Activated naive CD8-positive, alpha-beta T cell (primary cell): Measurements from ENCODE around the gene CFP.
"Not testable (repeated sequence)": the region's sequence is repeated elsewhere in the genome, so short reads cannot be mapped to it uniquely, and the experiment has no call there.

Source experiments
- H3K27ac Mint-ChIP-seq: one replicate; pipeline ENCODE4 v1.8.0; 2021; ENCODE audit warnings: mixed read lengths
- H3K27me3 Mint-ChIP-seq: one replicate; pipeline ENCODE4 v1.8.0; 2021; ENCODE audit warnings: mixed read lengths
- H3K36me3 Mint-ChIP-seq: one replicate; pipeline ENCODE4 v1.8.0; 2021; ENCODE audit warnings: mixed read lengths
- H3K4me1 Mint-ChIP-seq: one replicate; pipeline ENCODE4 v1.8.0; 2021; ENCODE audit warnings: low read depth, mixed read lengths
- H3K4me3 Mint-ChIP-seq: one replicate; pipeline ENCODE4 v1.8.0; 2021; ENCODE audit warnings: mild to moderate bottlenecking, mixed read lengths
- H3K9me3 Mint-ChIP-seq: one replicate; pipeline ENCODE4 v1.8.0; 2021; ENCODE audit warnings: low read depth, mixed read lengths

The CFP gene

GRCh38 chrX:47621851-47622250 lies 7.9 kb downstream of the CFP start:
- no peaks in the 10 kb centered on the region for H3K9me3 Mint-ChIP-seq
- peaks cover 17% of the 10 kb centered on the region for H3K4me1 Mint-ChIP-seq
- H3K4me3 Mint-ChIP-seq = no peak overlapping the region

GRCh38 chrX:47620303-47620685 lies 9.4 kb downstream of the CFP start:
- H3K27ac Mint-ChIP-seq = no peak overlapping the region
- H3K9me3 Mint-ChIP-seq = no peaks in the 10 kb centered on the region
- H3K4me1 Mint-ChIP-seq = peaks cover 17% of the 10 kb centered on the region
- H3K27me3 Mint-ChIP-seq = no peaks in the 10 kb centered on the region
- peak overlapping the region; percentile 51 for H3K4me3 Mint-ChIP-seq
- no peaks in the 10 kb centered on the region for H3K36me3 Mint-ChIP-seq

More at GRCh38 chrX:47621851-47622250, 7.9 kb downstream of the CFP start:
- Mint-ChIP-seq H3K36me3 (no peaks in the 10 kb centered on the region), H3K27me3 (no peaks in the 10 kb centered on the region), H3K27ac (no peak overlapping the region)

GRCh38 chrX:47619486-47620302 lies 10.0 kb downstream of the CFP start, which contains the start of gene SYN1:
Gene SYN1 (minus strand): TSS chrX:47619857. CDS start chrX:47619728, 129 bp downstream.
- Mint-ChIP-seq H3K27me3 (no peaks in the 10 kb centered on the region), H3K4me1 (peaks cover 17% of the 10 kb centered on the region), H3K27ac (no peak within 1 kb of the TSS), H3K36me3 (no peaks in the 10 kb centered on the region), H3K9me3 (no peaks in the 10 kb centered on the region), H3K4me3 (peak within 1 kb of the TSS; percentile 75)

GRCh38 chrX:47618923-47619485 lies 10.7 kb downstream of the CFP start:
- Mint-ChIP-seq H3K27me3 (no peaks in the 10 kb centered on the region), H3K4me1 (peaks cover 17% of the 10 kb centered on the region), H3K27ac (no peak overlapping the region), H3K4me3 (peak overlapping the region; percentile 75), H3K36me3 (no peaks in the 10 kb centered on the region), H3K9me3 (no peaks in the 10 kb centered on the region)

- no peaks in the 10 kb centered on the region for H3K27me3 Mint-ChIP-seq
- no peak overlapping the region for H3K4me3 Mint-ChIP-seq
- H3K9me3 Mint-ChIP-seq = no peaks in the 10 kb centered on the region
- H3K27ac Mint-ChIP-seq = no peak overlapping the region
- peaks cover 3% of the 10 kb centered on the region for H3K4me1 Mint-ChIP-seq
- no peaks in the 10 kb centered on the region for H3K36me3 Mint-ChIP-seq
Measured at GRCh38 chrX:47614618-47615017, 15.1 kb downstream of the CFP start.

- Mint-ChIP-seq H3K36me3 (no peaks in the 10 kb centered on the region), H3K27me3 (no peaks in the 10 kb centered on the region), H3K9me3 (no peaks in the 10 kb centered on the region), H3K4me1 (peaks cover 2% of the 10 kb centered on the region), H3K27ac (no peak overlapping the region), H3K4me3 (no peak overlapping the region)
Measured at GRCh38 chrX:47613082-47613481, 16.6 kb downstream of the CFP start.

- H3K4me1 Mint-ChIP-seq = peaks cover 5% of the 10 kb centered on the region
- H3K36me3 Mint-ChIP-seq = no peaks in the 10 kb centered on the region
- no peaks in the 10 kb centered on the region for H3K27me3 Mint-ChIP-seq
- no peak overlapping the region for H3K27ac Mint-ChIP-seq
- H3K9me3 Mint-ChIP-seq = no peaks in the 10 kb centered on the region
- no peak overlapping the region for H3K4me3 Mint-ChIP-seq
Measured at GRCh38 chrX:47612418-47612817, 17.3 kb downstream of the CFP start.

GRCh38 chrX:47611926-47612325 lies 17.8 kb downstream of the CFP start:
- peaks cover 5% of the 10 kb centered on the region for H3K4me1 Mint-ChIP-seq
- H3K4me3 Mint-ChIP-seq = no peak overlapping the region
- no peaks in the 10 kb centered on the region for H3K27me3 Mint-ChIP-seq
- H3K36me3 Mint-ChIP-seq = no peaks in the 10 kb centered on the region
- H3K27ac Mint-ChIP-seq = no peak overlapping the region
- H3K9me3 Mint-ChIP-seq = no peaks in the 10 kb centered on the region

- peaks cover 5% of the 10 kb centered on the region for H3K4me1 Mint-ChIP-seq
- no peak overlapping the region for H3K27ac Mint-ChIP-seq
- no peaks in the 10 kb centered on the region for H3K27me3 Mint-ChIP-seq
- H3K9me3 Mint-ChIP-seq = no peaks in the 10 kb centered on the region
- no peaks in the 10 kb centered on the region for H3K36me3 Mint-ChIP-seq
- H3K4me3 Mint-ChIP-seq = no peak overlapping the region
Measured at GRCh38 chrX:47611489-47611888, 18.2 kb downstream of the CFP start.

- H3K27ac Mint-ChIP-seq = no peak overlapping the region
- H3K36me3 Mint-ChIP-seq = no peaks in the 10 kb centered on the region
- H3K27me3 Mint-ChIP-seq = no peaks in the 10 kb centered on the region
- no peaks in the 10 kb centered on the region for H3K9me3 Mint-ChIP-seq
- H3K4me1 Mint-ChIP-seq = peaks cover 5% of the 10 kb centered on the region
- H3K4me3 Mint-ChIP-seq = no peak overlapping the region
Measured at GRCh38 chrX:47610511-47610910, 19.2 kb downstream of the CFP start.

- Mint-ChIP-seq H3K27ac (no peak overlapping the region), H3K27me3 (no peaks in the 10 kb centered on the region), H3K4me1 (peaks cover 5% of the 10 kb centered on the region)
Measured at GRCh38 chrX:47608130-47608810, 21.5 kb downstream of the CFP start.

GRCh38 chrX:47607091-47607490 lies 22.6 kb downstream of the CFP start:
- H3K4me1 Mint-ChIP-seq = peaks cover 5% of the 10 kb centered on the region
- H3K4me3 Mint-ChIP-seq = no peak overlapping the region
- no peaks in the 10 kb centered on the region for H3K9me3 Mint-ChIP-seq
- H3K27me3 Mint-ChIP-seq = no peaks in the 10 kb centered on the region
- H3K36me3 Mint-ChIP-seq = no peaks in the 10 kb centered on the region
- H3K27ac Mint-ChIP-seq = no peak overlapping the region

More at GRCh38 chrX:47608130-47608810, 21.5 kb downstream of the CFP start:
- Mint-ChIP-seq H3K9me3 (no peaks in the 10 kb centered on the region), H3K4me3 (no peak overlapping the region), H3K36me3 (no peaks in the 10 kb centered on the region)

- Mint-ChIP-seq H3K4me3 (no peak overlapping the region), H3K9me3 (no peaks in the 10 kb centered on the region), H3K36me3 (no peaks in the 10 kb centered on the region), H3K4me1 (peaks cover 5% of the 10 kb centered on the region), H3K27ac (no peak overlapping the region), H3K27me3 (no peaks in the 10 kb centered on the region)
Measured at GRCh38 chrX:47605024-47605423, 24.7 kb downstream of the CFP start.

GRCh38 chrX:47603125-47603524 lies 26.6 kb downstream of the CFP start:
- H3K36me3 Mint-ChIP-seq, H3K27me3 Mint-ChIP-seq, H3K4me1 Mint-ChIP-seq, H3K4me3 Mint-ChIP-seq, H3K27ac Mint-ChIP-seq, H3K9me3 Mint-ChIP-seq: not testable (repeated sequence)

- no peaks in the 10 kb centered on the region for H3K9me3 Mint-ChIP-seq
- H3K4me1 Mint-ChIP-seq = peaks cover 19% of the 10 kb centered on the region
- no peaks in the 10 kb centered on the region for H3K27me3 Mint-ChIP-seq
- peaks cover 4% of the 10 kb centered on the region for H3K36me3 Mint-ChIP-seq
- no peak overlapping the region for H3K4me3 Mint-ChIP-seq
- H3K27ac Mint-ChIP-seq = no peak overlapping the region
Measured at GRCh38 chrX:47597222-47597621, 32.5 kb downstream of the CFP start.
